ENCODE data around the gene ETV6. TPM values are rescaled to one million over a fixed set of nuclear protein-coding genes. Genes with fewer than 3 reads are reported as not detected.

ETV6 gene
- total RNA-seq, 2 experiments from 2014 or later, result 17.1 to 19.3 TPM

DNA sequence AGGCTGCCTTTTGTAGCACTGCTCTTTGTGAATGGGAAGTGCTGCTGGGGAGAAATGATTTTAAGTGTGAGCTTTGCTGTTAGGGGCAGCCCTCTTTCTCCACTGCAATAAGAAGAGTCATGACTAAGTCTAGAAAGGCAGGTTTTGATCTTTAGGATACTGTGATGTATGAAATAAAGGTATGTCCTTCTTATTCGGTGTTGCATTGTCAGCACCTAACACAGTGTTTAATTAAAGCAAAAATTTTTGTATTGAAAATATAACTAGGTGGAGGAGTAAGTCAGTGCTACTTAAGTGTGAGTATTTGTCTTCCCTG lies 81.5 kb downstream of the ETV6 start:
- intact Hi-C loops (cut with micrococcal nuclease; ENCODE audit: unreplicated experiment), result loop anchor here (2.0 to 5.0 kb wide), 5 partner anchors 81 to 302 kb away; no protein-coding TSS in a partner anchor
- Histone ChIP-seq H4K20me1 (ENCODE audit: insufficient read depth, low read length) (no peaks in the 10 kb centered on the region), H3K9me3 (ENCODE audit: low read length) (no peaks in the 10 kb centered on the region), H3K79me2 (ENCODE audit: insufficient read depth, low read depth, low read length) (peaks cover 26% of the 10 kb centered on the region; the same call in 1 of the 2 replicates), H3K36me3 (ENCODE audit: insufficient read depth, low read length) (peaks cover 1% of the 10 kb centered on the region; the same call in 1 of the 2 replicates), H3K9me2 (ENCODE audit: insufficient read depth, low read length) (no peaks in the 10 kb centered on the region), H2AFZ (ENCODE audit: low read length) (no peak overlapping the region; the same call in 1 of the 2 replicates), H3K4me1 (ENCODE audit: insufficient read depth, low read length, poor library complexity, severe bottlenecking) (peaks cover 96% of the 10 kb centered on the region), H3K27ac (ENCODE audit: low read depth, low read length, poor library complexity, severe bottlenecking) (peak overlapping the region; percentile 91), H3K4me3 (ENCODE audit: low read depth, low read length, poor library complexity, severe bottlenecking) (peak overlapping the region; percentile 62), H3K4me2 (ENCODE audit: low read length) (peak overlapping the region; percentile 78)
- ChIA-PET POLR2A (interaction anchor here (1.0 to 9.8 kb wide), 11 partner anchors 8 to 294 kb away, joined by 3 to 201 read pairs (median 7); no protein-coding TSS in a partner anchor), CTCF (ENCODE audit: unreplicated experiment) (interaction anchor here (0.8 to 2.8 kb wide), 5 partner anchors 14 to 35 kb away, joined by 4 to 16 read pairs (median 4); no protein-coding TSS in a partner anchor)
- BruUV-seq (replicated peaks), result TSS peak; percentile 91
- TF ChIP-seq EZH2phosphoT487 (IDR thresholded peaks at IDR 0.05; ENCODE audit: borderline replicate concordance, low read depth, low read length), result no peak
- TF ChIP-seq, protein P1, sequence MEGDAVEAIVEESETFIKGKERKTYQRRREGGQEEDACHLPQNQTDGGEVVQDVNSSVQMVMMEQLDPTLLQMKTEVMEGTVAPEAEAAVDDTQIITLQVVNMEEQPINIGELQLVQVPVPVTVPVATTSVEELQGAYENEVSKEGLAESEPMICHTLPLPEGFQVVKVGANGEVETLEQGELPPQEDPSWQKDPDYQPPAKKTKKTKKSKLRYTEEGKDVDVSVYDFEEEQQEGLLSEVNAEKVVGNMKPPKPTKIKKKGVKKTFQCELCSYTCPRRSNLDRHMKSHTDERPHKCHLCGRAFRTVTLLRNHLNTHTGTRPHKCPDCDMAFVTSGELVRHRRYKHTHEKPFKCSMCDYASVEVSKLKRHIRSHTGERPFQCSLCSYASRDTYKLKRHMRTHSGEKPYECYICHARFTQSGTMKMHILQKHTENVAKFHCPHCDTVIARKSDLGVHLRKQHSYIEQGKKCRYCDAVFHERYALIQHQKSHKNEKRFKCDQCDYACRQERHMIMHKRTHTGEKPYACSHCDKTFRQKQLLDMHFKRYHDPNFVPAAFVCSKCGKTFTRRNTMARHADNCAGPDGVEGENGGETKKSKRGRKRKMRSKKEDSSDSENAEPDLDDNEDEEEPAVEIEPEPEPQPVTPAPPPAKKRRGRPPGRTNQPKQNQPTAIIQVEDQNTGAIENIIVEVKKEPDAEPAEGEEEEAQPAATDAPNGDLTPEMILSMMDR (conservative IDR thresholded peaks at IDR 0.05; ENCODE audit: low read length), result no peak
- DNase-seq (ENCODE audit: low spot score), result no peak

DNA sequence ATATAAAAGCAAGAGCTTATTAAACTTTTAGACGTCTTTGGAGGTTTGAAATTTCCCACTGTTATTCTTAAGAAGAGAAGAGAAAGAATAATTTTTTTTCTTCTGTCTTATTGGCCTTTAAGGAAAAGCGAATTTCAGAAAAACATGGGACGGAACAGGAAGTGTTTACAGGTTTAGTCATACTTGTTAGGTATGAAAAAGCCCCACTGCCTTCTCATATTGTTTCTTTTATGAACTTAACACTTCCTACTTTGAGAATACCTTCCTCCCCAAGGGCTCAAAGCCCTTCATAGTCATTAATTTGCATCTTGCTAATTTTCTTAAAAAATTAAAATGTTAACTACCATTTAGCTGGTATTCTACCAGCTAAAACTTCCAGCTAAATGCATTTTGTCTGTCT lies 82.0 kb downstream of the ETV6 start:
- POLR2A ChIA-PET, result interaction anchor here (0.6 to 9.8 kb wide), 15 partner anchors 8 to 294 kb away, joined by 3 to 201 read pairs (median 4); no protein-coding TSS in a partner anchor
- H3K4me2 ChIP-seq (ENCODE audit: low read length), result peak overlapping the region; percentile 78
- H3K9me2 ChIP-seq (ENCODE audit: insufficient read depth, low read length), result no peaks in the 10 kb centered on the region
- intact Hi-C loops (cut with micrococcal nuclease; ENCODE audit: unreplicated experiment), result loop anchor here (2.0 to 5.0 kb wide), 5 partner anchors 81 to 301 kb away; no protein-coding TSS in a partner anchor
- H2AFZ ChIP-seq (ENCODE audit: low read length), result peak overlapping the region; percentile 11; the same call in 1 of the 2 replicates
- peak overlapping the region; percentile 62 for H3K4me3 ChIP-seq (ENCODE audit: low read depth, low read length, poor library complexity, severe bottlenecking)
- peak overlapping the region; percentile 91 for H3K27ac ChIP-seq (ENCODE audit: low read depth, low read length, poor library complexity, severe bottlenecking)
- H3K4me1 ChIP-seq (ENCODE audit: insufficient read depth, low read length, poor library complexity, severe bottlenecking), result peaks cover 96% of the 10 kb centered on the region
- no TSS peak for BruUV-seq (replicated peaks)
- H3K36me3 ChIP-seq (ENCODE audit: insufficient read depth, low read length), result no peaks in the 10 kb centered on the region; the same call in 1 of the 2 replicates
- H3K79me2 ChIP-seq (ENCODE audit: insufficient read depth, low read depth, low read length), result peaks cover 28% of the 10 kb centered on the region; the same call in 1 of the 2 replicates
- CTCF ChIA-PET (ENCODE audit: unreplicated experiment), result interaction anchor here (0.5 to 2.8 kb wide), 6 partner anchors 14 to 276 kb away, joined by 3 to 16 read pairs (median 4); no protein-coding TSS in a partner anchor
- H4K20me1 ChIP-seq (ENCODE audit: insufficient read depth, low read length), result no peaks in the 10 kb centered on the region
- no peak for DNase-seq (ENCODE audit: low spot score)
- no peak for TF ChIP-seq EZH2phosphoT487 (IDR thresholded peaks at IDR 0.05; ENCODE audit: borderline replicate concordance, low read depth, low read length)
- TF ChIP-seq, protein P1 (conservative IDR thresholded peaks at IDR 0.05; ENCODE audit: low read length), result no peak
- H3K9me3 ChIP-seq (ENCODE audit: low read length), result no peaks in the 10 kb centered on the region

- Histone ChIP-seq H3K4me2 (ENCODE audit: low read length) (peak overlapping the region; percentile 78), H2AFZ (ENCODE audit: low read length) (peak overlapping the region; percentile 11; the same call in 1 of the 2 replicates), H3K4me3 (ENCODE audit: low read depth, low read length, poor library complexity, severe bottlenecking) (peak overlapping the region; percentile 62), H3K9me3 (ENCODE audit: low read length) (no peaks in the 10 kb centered on the region), H3K9me2 (ENCODE audit: insufficient read depth, low read length) (no peaks in the 10 kb centered on the region), H3K79me2 (ENCODE audit: insufficient read depth, low read depth, low read length) (peaks cover 28% of the 10 kb centered on the region; the same call in 1 of the 2 replicates), H3K27ac (ENCODE audit: low read depth, low read length, poor library complexity, severe bottlenecking) (peak overlapping the region; percentile 91), H4K20me1 (ENCODE audit: insufficient read depth, low read length) (no peaks in the 10 kb centered on the region), H3K4me1 (ENCODE audit: insufficient read depth, low read length, poor library complexity, severe bottlenecking) (peaks cover 96% of the 10 kb centered on the region), H3K36me3 (ENCODE audit: insufficient read depth, low read length) (no peaks in the 10 kb centered on the region; the same call in 1 of the 2 replicates)
- intact Hi-C loops (cut with micrococcal nuclease; ENCODE audit: unreplicated experiment), result loop anchor here (5.0 kb wide), 2 partner anchors 80 to 160 kb away; no protein-coding TSS in a partner anchor
- TF ChIP-seq, protein P1 (conservative IDR thresholded peaks at IDR 0.05; ENCODE audit: low read length), result no peak
- TF ChIP-seq EZH2phosphoT487 (IDR thresholded peaks at IDR 0.05; ENCODE audit: borderline replicate concordance, low read depth, low read length), result no peak
- no peak for DNase-seq (ENCODE audit: low spot score)
- CTCF ChIA-PET (ENCODE audit: unreplicated experiment), result interaction anchor here (0.5 to 2.8 kb wide), 6 partner anchors 13 to 276 kb away, joined by 3 to 16 read pairs (median 4); no protein-coding TSS in a partner anchor
- BruUV-seq (replicated peaks), result no TSS peak
- POLR2A ChIA-PET, result interaction anchor here (0.7 to 9.8 kb wide), 12 partner anchors 8 to 159 kb away, joined by 3 to 201 read pairs (median 5); no protein-coding TSS in a partner anchor
Observed at GRCh38 chr12:11732023-11732422, 82.5 kb downstream of the ETV6 start.
